ENCODE measurements around the gene CELF4.

The CELF4 gene

GRCh38 chr18:37546651-37547050, 18.9 kb downstream of the CELF4 start:
- Histone ChIP-seq H3K9me3 (ENCODE audit: control insufficient read depth, insufficient read depth, low read length) (no peaks in the 10 kb centered on the region), H3K36me3 (ENCODE audit: insufficient read depth, low read length) (no peaks in the 10 kb centered on the region), H3K9ac (ENCODE audit: low read depth, low read length) (no peak overlapping the region), H3K4me1 (ENCODE audit: insufficient read depth, low read length) (no peaks in the 10 kb centered on the region)

DNA sequence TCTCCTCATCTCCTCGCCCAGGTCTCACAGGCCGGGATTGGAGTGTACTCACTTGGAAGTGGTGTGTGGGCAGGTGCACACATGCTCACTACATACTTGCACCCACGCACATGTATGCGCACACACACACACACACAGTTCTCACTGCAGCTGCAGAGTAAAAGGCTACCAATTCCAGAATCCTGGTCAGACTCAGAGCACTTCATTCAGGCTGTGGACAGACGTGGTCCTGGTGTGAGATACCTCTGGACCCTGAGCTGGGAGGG, 19.4 kb downstream of the CELF4 start:
- no peak overlapping the region for H3K9ac ChIP-seq (ENCODE audit: low read depth, low read length)
- H3K36me3 ChIP-seq (ENCODE audit: insufficient read depth, low read length), result no peaks in the 10 kb centered on the region
- H3K9me3 ChIP-seq (ENCODE audit: control insufficient read depth, insufficient read depth, low read length), result no peaks in the 10 kb centered on the region
- H3K4me1 ChIP-seq (ENCODE audit: insufficient read depth, low read length), result no peaks in the 10 kb centered on the region

GRCh38 chr18:37545461-37546271, 19.9 kb downstream of the CELF4 start:
- Histone ChIP-seq H3K9ac (ENCODE audit: low read depth, low read length) (no peak overlapping the region), H3K36me3 (ENCODE audit: insufficient read depth, low read length) (no peaks in the 10 kb centered on the region), H3K9me3 (ENCODE audit: control insufficient read depth, insufficient read depth, low read length) (no peaks in the 10 kb centered on the region), H3K4me1 (ENCODE audit: insufficient read depth, low read length) (no peaks in the 10 kb centered on the region)

DNA sequence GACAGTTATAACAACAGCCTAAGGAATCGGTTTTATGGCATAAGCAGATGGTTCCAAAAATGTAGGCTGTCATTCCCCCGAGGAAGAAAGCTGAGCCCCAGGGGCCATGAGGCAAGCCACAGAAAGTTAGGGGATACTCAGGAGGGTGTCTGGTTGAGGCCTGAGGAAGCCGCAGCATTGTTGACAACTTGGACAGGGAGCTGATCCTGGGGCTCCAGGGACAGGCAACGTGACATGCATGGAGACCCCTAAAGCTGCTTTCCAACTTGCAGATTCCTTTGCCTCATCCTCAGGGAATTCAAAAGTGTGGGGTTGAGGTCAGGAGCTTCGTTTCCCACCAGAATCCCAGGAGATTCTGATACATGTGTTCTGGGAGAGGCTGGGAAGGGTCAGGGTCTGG, 20.9 kb downstream of the CELF4 start:
- H3K9me3 ChIP-seq (ENCODE audit: control insufficient read depth, insufficient read depth, low read length), result no peaks in the 10 kb centered on the region
- H3K36me3 ChIP-seq (ENCODE audit: insufficient read depth, low read length), result no peaks in the 10 kb centered on the region
- no peak overlapping the region for H3K9ac ChIP-seq (ENCODE audit: low read depth, low read length)
- no peaks in the 10 kb centered on the region; the same call in 1 of the 2 replicates for H3K4me1 ChIP-seq (ENCODE audit: insufficient read depth, low read length)

- Histone ChIP-seq H3K4me1 (ENCODE audit: insufficient read depth, low read length) (peaks cover 3% of the 10 kb centered on the region; the same call in 1 of the 2 replicates), H3K9ac (ENCODE audit: low read depth, low read length) (no peak overlapping the region), H3K36me3 (ENCODE audit: insufficient read depth, low read length) (no peaks in the 10 kb centered on the region), H3K9me3 (ENCODE audit: control insufficient read depth, insufficient read depth, low read length) (no peaks in the 10 kb centered on the region)
These were observed 21.4 kb downstream of the CELF4 start for GRCh38 chr18:37544217-37544616.

GRCh38 chr18:37543321-37543720, 22.3 kb downstream of the CELF4 start:
- H3K36me3 ChIP-seq (ENCODE audit: insufficient read depth, low read length), result no peaks in the 10 kb centered on the region
- H3K9me3 ChIP-seq (ENCODE audit: control insufficient read depth, insufficient read depth, low read length), result no peaks in the 10 kb centered on the region
- H3K4me1 ChIP-seq (ENCODE audit: insufficient read depth, low read length), result peaks cover 3% of the 10 kb centered on the region; the same call in 1 of the 2 replicates
- H3K9ac ChIP-seq (ENCODE audit: low read depth, low read length), result no peak overlapping the region

- H3K9ac ChIP-seq (ENCODE audit: low read depth, low read length), result no peak overlapping the region
- no peaks in the 10 kb centered on the region for H3K9me3 ChIP-seq (ENCODE audit: control insufficient read depth, insufficient read depth, low read length)
- H3K36me3 ChIP-seq (ENCODE audit: insufficient read depth, low read length), result no peaks in the 10 kb centered on the region
- H3K4me1 ChIP-seq (ENCODE audit: insufficient read depth, low read length), result peaks cover 6% of the 10 kb centered on the region; the same call in 1 of the 2 replicates
These were observed 24.1 kb downstream of the CELF4 start for GRCh38 chr18:37541517-37541916.

- H3K9me3 ChIP-seq (ENCODE audit: control insufficient read depth, insufficient read depth, low read length), result no peaks in the 10 kb centered on the region
- no peaks in the 10 kb centered on the region for H3K36me3 ChIP-seq (ENCODE audit: insufficient read depth, low read length)
- peaks cover 6% of the 10 kb centered on the region; the same call in 1 of the 2 replicates for H3K4me1 ChIP-seq (ENCODE audit: insufficient read depth, low read length)
These were observed 25.0 kb downstream of the CELF4 start for GRCh38 chr18:37540424-37541138.

GRCh38 chr18:37539236-37539635, 26.4 kb downstream of the CELF4 start:
- H3K4me1 ChIP-seq (ENCODE audit: insufficient read depth, low read length), result peaks cover 12% of the 10 kb centered on the region; the same call in 1 of the 2 replicates
- H3K9ac ChIP-seq (ENCODE audit: low read depth, low read length), result peak overlapping the region; percentile 46; the same call in 1 of the 2 replicates
- H3K36me3 ChIP-seq (ENCODE audit: insufficient read depth, low read length), result no peaks in the 10 kb centered on the region
- no peaks in the 10 kb centered on the region for H3K9me3 ChIP-seq (ENCODE audit: control insufficient read depth, insufficient read depth, low read length)

More at GRCh38 chr18:37540424-37541138, 25.0 kb downstream of the CELF4 start:
- no peak overlapping the region for H3K9ac ChIP-seq (ENCODE audit: low read depth, low read length)

DNA sequence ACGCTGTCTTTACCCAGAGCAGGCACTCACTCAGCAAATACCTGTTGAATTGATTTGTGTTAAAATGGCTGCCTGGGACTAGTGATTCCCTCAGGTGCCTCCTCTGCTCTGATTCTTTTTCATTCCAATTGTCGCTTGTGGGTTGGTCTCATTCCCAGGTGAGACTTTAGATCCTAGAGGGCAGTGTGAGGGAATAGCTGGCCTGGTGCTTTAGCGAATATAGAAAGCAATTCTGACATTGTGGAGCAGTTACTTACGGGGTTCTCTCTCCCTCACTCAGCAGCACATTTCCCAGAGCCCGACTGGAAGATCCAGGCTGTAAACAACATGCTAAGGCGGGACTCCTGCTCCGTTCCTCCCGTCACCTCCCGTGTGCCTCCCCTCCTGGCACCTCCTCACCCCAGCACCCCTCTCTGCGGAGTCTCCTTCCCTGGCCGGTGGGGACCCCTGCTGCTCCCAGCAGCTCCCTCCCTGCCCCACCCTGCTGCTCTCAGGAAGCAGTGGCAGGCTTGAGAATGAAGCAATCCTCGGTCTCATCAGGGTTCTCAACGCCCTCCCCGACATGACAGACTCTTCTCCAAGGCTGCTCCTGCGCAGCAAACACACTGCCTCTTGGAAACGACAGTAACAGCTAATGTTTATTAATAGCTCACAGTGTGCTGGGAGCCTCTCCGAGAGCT, 26.9 kb downstream of the CELF4 start:
- Histone ChIP-seq H3K36me3 (ENCODE audit: insufficient read depth, low read length) (no peaks in the 10 kb centered on the region), H3K9ac (ENCODE audit: low read depth, low read length) (peak overlapping the region; percentile 46), H3K9me3 (ENCODE audit: control insufficient read depth, insufficient read depth, low read length) (no peaks in the 10 kb centered on the region), H3K4me1 (ENCODE audit: insufficient read depth, low read length) (peaks cover 12% of the 10 kb centered on the region; the same call in 1 of the 2 replicates)

DNA sequence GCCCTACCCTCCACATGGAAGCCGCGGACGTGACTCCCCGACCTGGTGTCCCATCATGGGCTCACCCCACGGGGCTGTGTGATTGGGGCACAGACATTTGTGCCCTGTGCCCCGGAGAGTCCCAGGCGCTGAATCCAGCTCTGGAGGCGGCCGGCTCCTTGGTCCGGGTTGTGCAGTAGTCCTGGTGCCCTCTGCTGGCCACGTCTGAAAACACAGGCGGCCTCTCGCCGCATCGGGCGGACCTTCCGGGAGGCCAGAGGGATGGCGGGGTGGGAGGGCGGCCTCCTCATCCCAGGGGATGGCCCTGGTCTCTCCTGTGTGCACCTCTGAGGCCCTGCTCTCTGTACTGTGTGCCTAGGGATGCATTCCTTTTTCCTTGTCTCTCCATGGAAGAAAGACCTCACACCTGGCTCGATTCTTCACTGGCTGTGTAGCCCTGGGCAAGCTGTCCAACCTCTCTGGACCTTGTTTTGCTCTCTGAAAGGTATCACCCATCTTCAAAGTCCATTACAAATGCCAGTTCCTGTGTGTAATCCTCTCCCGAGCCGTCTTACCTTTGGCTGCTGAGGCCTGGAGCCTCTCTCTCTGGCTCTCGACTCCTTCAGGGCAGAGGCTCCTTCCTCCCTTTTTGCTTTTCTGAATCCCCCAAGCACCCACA, 27.6 kb downstream of the CELF4 start:
- Histone ChIP-seq H3K36me3 (ENCODE audit: insufficient read depth, low read length) (no peaks in the 10 kb centered on the region), H3K9ac (ENCODE audit: low read depth, low read length) (peak overlapping the region; percentile 46), H3K4me1 (ENCODE audit: insufficient read depth, low read length) (peaks cover 12% of the 10 kb centered on the region; the same call in 1 of the 2 replicates), H3K9me3 (ENCODE audit: control insufficient read depth, insufficient read depth, low read length) (no peaks in the 10 kb centered on the region)

GRCh38 chr18:37536656-37537055, 28.9 kb downstream of the CELF4 start:
- no peaks in the 10 kb centered on the region for H3K36me3 ChIP-seq (ENCODE audit: insufficient read depth, low read length)
- no peak overlapping the region for H3K9ac ChIP-seq (ENCODE audit: low read depth, low read length)
- peaks cover 12% of the 10 kb centered on the region; the same call in 1 of the 2 replicates for H3K4me1 ChIP-seq (ENCODE audit: insufficient read depth, low read length)
- no peaks in the 10 kb centered on the region for H3K9me3 ChIP-seq (ENCODE audit: control insufficient read depth, insufficient read depth, low read length)

GRCh38 chr18:37535968-37536367, 29.6 kb downstream of the CELF4 start:
- Histone ChIP-seq H3K36me3 (ENCODE audit: insufficient read depth, low read length) (no peaks in the 10 kb centered on the region), H3K9ac (ENCODE audit: low read depth, low read length) (no peak overlapping the region), H3K4me1 (ENCODE audit: insufficient read depth, low read length) (peaks cover 12% of the 10 kb centered on the region; the same call in 1 of the 2 replicates), H3K9me3 (ENCODE audit: control insufficient read depth, insufficient read depth, low read length) (no peaks in the 10 kb centered on the region)

- Histone ChIP-seq H3K36me3 (ENCODE audit: insufficient read depth, low read length) (no peaks in the 10 kb centered on the region), H3K4me1 (ENCODE audit: insufficient read depth, low read length) (peaks cover 12% of the 10 kb centered on the region; the same call in 1 of the 2 replicates), H3K9ac (ENCODE audit: low read depth, low read length) (no peak overlapping the region), H3K9me3 (ENCODE audit: control insufficient read depth, insufficient read depth, low read length) (no peaks in the 10 kb centered on the region)
These were observed 31.0 kb downstream of the CELF4 start for GRCh38 chr18:37534627-37535026.
